ENCODE results near the gene ISLR. TPM values are rescaled to one million over a fixed set of nuclear protein-coding genes. Genes with fewer than 3 reads are reported as not detected.

ISLR gene
- total RNA-seq, 2 donors from 2014 or later: 10.5 to 15.8 TPM

DNA sequence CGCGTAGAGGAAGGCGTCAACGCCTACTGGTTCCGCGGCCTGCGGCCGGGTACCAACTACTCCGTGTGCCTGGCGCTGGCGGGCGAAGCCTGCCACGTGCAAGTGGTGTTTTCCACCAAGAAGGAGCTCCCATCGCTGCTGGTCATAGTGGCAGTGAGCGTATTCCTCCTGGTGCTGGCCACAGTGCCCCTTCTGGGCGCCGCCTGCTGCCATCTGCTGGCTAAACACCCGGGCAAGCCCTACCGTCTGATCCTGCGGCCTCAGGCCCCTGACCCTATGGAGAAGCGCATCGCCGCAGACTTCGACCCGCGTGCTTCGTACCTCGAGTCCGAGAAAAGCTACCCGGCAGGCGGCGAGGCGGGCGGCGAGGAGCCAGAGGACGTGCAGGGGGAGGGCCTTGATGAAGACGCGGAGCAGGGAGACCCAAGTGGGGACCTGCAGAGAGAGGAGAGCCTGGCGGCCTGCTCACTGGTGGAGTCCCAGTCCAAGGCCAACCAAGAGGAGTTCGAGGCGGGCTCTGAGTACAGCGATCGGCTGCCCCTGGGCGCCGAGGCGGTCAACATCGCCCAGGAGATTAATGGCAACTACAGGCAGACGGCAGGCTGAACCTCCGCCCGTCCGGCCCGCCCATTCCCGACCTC, 39.0 kb upstream of the ISLR start:
- Histone ChIP-seq H3K27me3 (peaks cover 0 to 43% of the 10 kb centered on the region in 2 donors), H3K4me3 (no peak overlapping the region), H3K4me1 (peaks cover 27% of the 10 kb centered on the region), H3K27ac (no peak overlapping the region), H3K36me3 (replicated peaks in 1 of 2; ENCODE audit: insufficient read depth in 1 of 2, low read depth in 2 of 2) (no peaks in the 10 kb centered on the region), H3K9me3 (no peaks in the 10 kb centered on the region)
- DNase-seq (peak; percentile 62 to 72 (median 62)), ATAC-seq (peak; percentile 39)
- TF ChIP-seq, protein P1, sequence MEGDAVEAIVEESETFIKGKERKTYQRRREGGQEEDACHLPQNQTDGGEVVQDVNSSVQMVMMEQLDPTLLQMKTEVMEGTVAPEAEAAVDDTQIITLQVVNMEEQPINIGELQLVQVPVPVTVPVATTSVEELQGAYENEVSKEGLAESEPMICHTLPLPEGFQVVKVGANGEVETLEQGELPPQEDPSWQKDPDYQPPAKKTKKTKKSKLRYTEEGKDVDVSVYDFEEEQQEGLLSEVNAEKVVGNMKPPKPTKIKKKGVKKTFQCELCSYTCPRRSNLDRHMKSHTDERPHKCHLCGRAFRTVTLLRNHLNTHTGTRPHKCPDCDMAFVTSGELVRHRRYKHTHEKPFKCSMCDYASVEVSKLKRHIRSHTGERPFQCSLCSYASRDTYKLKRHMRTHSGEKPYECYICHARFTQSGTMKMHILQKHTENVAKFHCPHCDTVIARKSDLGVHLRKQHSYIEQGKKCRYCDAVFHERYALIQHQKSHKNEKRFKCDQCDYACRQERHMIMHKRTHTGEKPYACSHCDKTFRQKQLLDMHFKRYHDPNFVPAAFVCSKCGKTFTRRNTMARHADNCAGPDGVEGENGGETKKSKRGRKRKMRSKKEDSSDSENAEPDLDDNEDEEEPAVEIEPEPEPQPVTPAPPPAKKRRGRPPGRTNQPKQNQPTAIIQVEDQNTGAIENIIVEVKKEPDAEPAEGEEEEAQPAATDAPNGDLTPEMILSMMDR (IDR thresholded peaks at IDR 0.05): peak; percentile 19 to 59 (median 42)
- TF ChIP-seq POLR2A (IDR thresholded peaks at IDR 0.05): no peak
- 15 to 44% methylated on average over 6 to 52 of the region's 53 CpGs for WGBS, 2 donors
- intact Hi-C loops (cut with DNase I): no loop called here

DNA sequence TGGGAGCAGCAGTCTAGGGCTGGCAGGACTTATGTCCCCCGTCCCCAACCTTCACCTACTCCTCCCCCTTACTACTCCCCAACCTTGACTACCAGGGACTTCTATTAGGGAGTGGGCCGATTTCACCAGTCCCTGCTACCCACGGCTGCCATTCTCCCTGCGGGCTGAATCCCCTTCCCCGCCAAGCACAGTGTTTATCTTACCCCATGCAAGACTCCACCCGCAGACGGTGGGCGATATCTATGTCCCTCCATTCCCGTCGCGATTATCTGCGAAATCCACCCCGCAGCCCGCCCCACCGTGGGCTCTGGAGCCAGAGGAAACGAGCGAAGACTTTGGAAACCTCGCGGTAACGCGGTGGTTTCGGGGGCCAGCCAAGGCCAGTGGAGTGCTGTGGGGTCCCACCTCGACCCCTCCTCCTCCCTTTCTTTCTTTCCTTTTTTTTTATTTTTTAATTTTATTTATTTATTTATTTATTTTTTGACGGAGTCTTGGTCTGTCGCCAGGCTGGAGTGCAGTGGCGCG, 38.4 kb upstream of the ISLR start:
- Histone ChIP-seq H3K36me3 (replicated peaks in 1 of 2; ENCODE audit: insufficient read depth in 1 of 2, low read depth in 2 of 2) (no peaks in the 10 kb centered on the region), H3K4me1 (peaks cover 27% of the 10 kb centered on the region), H3K4me3 (no peak overlapping the region), H3K27ac (peak overlapping the region in 1 of 4 donors; percentile 11), H3K9me3 (no peaks in the 10 kb centered on the region), H3K27me3 (peaks cover 0 to 39% of the 10 kb centered on the region in 2 donors)
- DNase-seq (no peak), ATAC-seq (no peak)
- 6 to 20% methylated on average over 27 of the region's 27 CpGs for WGBS, 2 donors
- TF ChIP-seq, protein P1 (IDR thresholded peaks at IDR 0.05): no peak
- TF ChIP-seq POLR2A (IDR thresholded peaks at IDR 0.05): no peak
- intact Hi-C loops (cut with DNase I): no loop called here

DNA sequence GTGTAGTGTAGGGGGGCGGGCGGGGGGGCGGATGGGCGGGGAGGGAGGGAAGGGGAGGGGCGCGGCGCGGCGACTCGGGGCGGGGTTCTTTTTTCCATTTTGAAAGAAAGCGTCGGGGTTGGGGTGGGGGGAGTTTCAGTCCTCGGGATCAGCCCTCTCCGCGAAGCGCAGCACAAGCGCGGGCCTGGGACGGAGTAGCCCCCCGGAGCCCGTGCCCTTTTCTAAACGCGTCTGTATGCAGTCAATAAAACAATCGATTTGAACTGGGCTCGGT, 37.0 kb upstream of the ISLR start:
- intact Hi-C loops (cut with DNase I): no loop called here
- TF ChIP-seq, protein P1 (IDR thresholded peaks at IDR 0.05): no peak
- TF ChIP-seq POLR2A (IDR thresholded peaks at IDR 0.05): no peak
- Histone ChIP-seq H3K4me3 (no peak overlapping the region), H3K4me1 (peaks cover 27% of the 10 kb centered on the region), H3K9me3 (no peaks in the 10 kb centered on the region), H3K27me3 (peaks cover 0 to 28% of the 10 kb centered on the region in 2 donors), H3K27ac (peak overlapping the region in 2 of 4 donors; percentile 16 to 18), H3K36me3 (replicated peaks in 1 of 2; ENCODE audit: insufficient read depth in 1 of 2, low read depth in 2 of 2) (no peaks in the 10 kb centered on the region)
- DNase-seq: no peak
- no peak for ATAC-seq
- 2 to 11% methylated on average over 17 to 26 of the region's 26 CpGs for WGBS, 2 donors

DNA sequence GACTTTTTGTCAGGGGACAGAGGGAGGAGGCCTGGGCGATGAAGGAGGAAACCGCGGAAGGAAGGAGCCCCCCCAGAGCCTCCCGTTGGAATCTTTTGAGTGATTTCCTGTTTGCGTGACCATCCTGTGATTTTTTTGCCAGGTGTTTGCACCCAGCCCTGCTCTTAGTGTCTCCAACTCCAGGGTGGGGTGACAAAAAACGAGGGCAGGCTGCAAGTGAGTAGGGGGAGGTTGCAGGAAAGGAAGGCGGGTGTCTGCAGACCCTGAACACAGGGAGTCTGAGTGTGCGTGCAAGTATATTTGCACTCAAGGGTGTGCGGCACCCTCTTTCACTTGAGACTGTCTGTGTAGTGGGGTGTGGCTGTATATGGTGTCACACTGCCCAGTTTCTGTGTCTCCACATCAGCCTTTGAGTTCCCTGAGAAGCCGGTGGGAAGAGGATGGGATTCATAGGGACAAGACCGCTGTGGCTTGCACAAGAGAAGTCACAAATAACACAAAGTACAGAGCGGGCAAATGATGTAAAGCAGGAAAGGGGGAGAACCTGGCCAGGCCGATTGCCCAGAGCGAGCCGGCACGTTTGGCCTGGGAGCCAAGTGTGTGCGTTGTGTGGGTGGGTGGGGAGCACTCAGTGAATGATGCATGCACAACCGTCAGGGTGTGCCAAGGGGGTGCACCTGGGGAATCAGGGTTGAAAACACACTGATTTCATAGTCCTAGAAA, 36.5 kb upstream of the ISLR start:
- ATAC-seq: no peak
- DNase-seq: no peak
- WGBS, 2 donors: 26 to 29% methylated on average over 18 of the region's 18 CpGs
- Histone ChIP-seq H3K4me1 (peaks cover 27% of the 10 kb centered on the region), H3K27me3 (peaks cover 0 to 28% of the 10 kb centered on the region in 2 donors), H3K27ac (peak overlapping the region in 2 of 4 donors; percentile 6 to 18), H3K9me3 (no peaks in the 10 kb centered on the region), H3K4me3 (no peak overlapping the region), H3K36me3 (replicated peaks in 1 of 2; ENCODE audit: insufficient read depth in 1 of 2, low read depth in 2 of 2) (no peaks in the 10 kb centered on the region)
- intact Hi-C loops (cut with DNase I): no loop called here
- TF ChIP-seq, protein P1 (IDR thresholded peaks at IDR 0.05): no peak
- no peak for TF ChIP-seq POLR2A (IDR thresholded peaks at IDR 0.05)

Measured in body of pancreas (tissue), 4 donors.